ENCODE results near the gene SCARF1. TPM values are rescaled to one million over a fixed set of nuclear protein-coding genes. Genes with fewer than 3 reads are reported as not detected.
A peak's percentile ranks its signal among the peaks of the same experiment; 100 is the strongest.
"Not testable (repeated sequence)": the region's sequence is repeated elsewhere in the genome, so short reads cannot be mapped to it uniquely, and the experiment has no call there.

The SCARF1 gene
- total RNA-seq, 4 donors from 2014 or later = 4.9 to 10.0 (median 9.1) TPM

- 93 to 95% methylated on average over 9 of the region's 9 CpGs for WGBS, 2 donors
- no peak for DNase-seq (ENCODE audit: low spot score in 2 of 2)
- H3K4me3 ChIP-seq (ENCODE audit: low read depth, poor library complexity, severe bottlenecking) = no peak overlapping the region
Observed at GRCh38 chr17:1658100-1658499, 12.6 kb upstream of the SCARF1 start.

GRCh38 chr17:1653735-1654134 lies 8.2 kb upstream of the SCARF1 start:
- H3K4me3 ChIP-seq (ENCODE audit: low read depth, poor library complexity, severe bottlenecking) = no peak overlapping the region
- 90 to 95% methylated on average over 14 of the region's 14 CpGs for WGBS, 2 donors
- no peak for TF ChIP-seq POLR2A (IDR thresholded peaks at IDR 0.05)
- TF ChIP-seq CTCF (IDR thresholded peaks at IDR 0.05) = no peak
- no peak for DNase-seq (ENCODE audit: low spot score in 2 of 2)
- intact Hi-C loops (cut with DNase I; ENCODE audit: low total_unique reads) = no loop called here

More at GRCh38 chr17:1658100-1658499, 12.6 kb upstream of the SCARF1 start:
- intact Hi-C loops (cut with DNase I; ENCODE audit: low total_unique reads) = no loop called here
- TF ChIP-seq CTCF (IDR thresholded peaks at IDR 0.05) (no peak), POLR2A (IDR thresholded peaks at IDR 0.05) (no peak)

- H3K4me3 ChIP-seq (ENCODE audit: low read depth, poor library complexity, severe bottlenecking); DNase-seq (ENCODE audit: low spot score in 2 of 2); intact Hi-C loops (cut with DNase I; ENCODE audit: low total_unique reads): not testable (repeated sequence)
- WGBS, 2 donors = 87 to 92% methylated on average over 7 of the region's 7 CpGs
Observed at GRCh38 chr17:1652794-1653193, 7.3 kb upstream of the SCARF1 start.

GRCh38 chr17:1651559-1651844 lies 6.0 kb upstream of the SCARF1 start:
- WGBS, 2 donors = 79 to 85% methylated on average over 4 of the region's 4 CpGs
- no peak for TF ChIP-seq CTCF (IDR thresholded peaks at IDR 0.05)
- TF ChIP-seq POLR2A (IDR thresholded peaks at IDR 0.05) = no peak
- H3K4me3 ChIP-seq (ENCODE audit: low read depth, poor library complexity, severe bottlenecking) = no peak overlapping the region
- no peak for DNase-seq (ENCODE audit: low spot score in 2 of 2)
- intact Hi-C loops (cut with DNase I; ENCODE audit: low total_unique reads) = no loop called here

- intact Hi-C loops (cut with DNase I; ENCODE audit: low total_unique reads) = no loop called here
- 74 to 77% methylated on average over 22 of the region's 22 CpGs for WGBS, 2 donors
- TF ChIP-seq POLR2A (IDR thresholded peaks at IDR 0.05) (no peak), CTCF (IDR thresholded peaks at IDR 0.05) (no peak)
Observed at GRCh38 chr17:1650731-1651558, 5.4 kb upstream of the SCARF1 start.

GRCh38 chr17:1649844-1650501 lies 4.4 kb upstream of the SCARF1 start, which contains the start of gene RILP:
TSS of gene RILP (minus strand) at chr17:1649866. CDS start at chr17:1649804, 62 bp downstream.
- peak within 1 kb of the TSS; percentile 42 for H3K4me3 ChIP-seq (ENCODE audit: low read depth, poor library complexity, severe bottlenecking)
- TF ChIP-seq CTCF (IDR thresholded peaks at IDR 0.05) (no peak), POLR2A (IDR thresholded peaks at IDR 0.05) (no peak)
- 12 to 15% methylated on average over 20 to 23 of the region's 23 CpGs for WGBS, 2 donors
- peak; percentile 73 to 96 for DNase-seq (ENCODE audit: low spot score in 2 of 2)
- intact Hi-C loops (cut with DNase I; ENCODE audit: low total_unique reads) = loop anchor here (10.0 kb wide), 1 partner anchor 75 kb away; no protein-coding TSS in a partner anchor

More at GRCh38 chr17:1650731-1651558, 5.4 kb upstream of the SCARF1 start:
- DNase-seq (ENCODE audit: low spot score in 2 of 2) = no peak
- no peak overlapping the region for H3K4me3 ChIP-seq (ENCODE audit: low read depth, poor library complexity, severe bottlenecking)
